Transverse colon (tissue), 4 donors: ENCODE results near the gene ANKRD1. TPM values are rescaled to one million over a fixed set of nuclear protein-coding genes. Genes with fewer than 3 reads are reported as not detected.
A peak's percentile ranks its signal among the peaks of the same experiment; 100 is the strongest.

ENCODE experiments used
- DNase-seq: peaks from one replicate; pipeline ENCODE4 v3.0.0-alpha.2; 2019
- H3K27ac ChIP-seq, 4 donors: fragments of 200-600 bp; sonication (generic); 2 replicates each; pipeline ENCODE4 v1.5.1; 2016 to 2018; ENCODE audit warnings: inconsistent platforms in 4 of 4
- H3K27me3 ChIP-seq: fragments of 200-600 bp; sonication (generic); 2 replicates; pipeline ENCODE4 v1.5.1; 2017; ENCODE audit warnings: inconsistent platforms
- H3K36me3 ChIP-seq, 4 donors: fragments of 200-600 bp; sonication (generic); 2 replicates each; pipeline ENCODE4 v1.5.1; 2017 to 2019; ENCODE audit warnings: inconsistent platforms in 4 of 4
- H3K4me1 ChIP-seq, 4 donors: fragments of 200-600 bp; sonication (generic); 2 replicates each; pipeline ENCODE4 v1.5.1; 2017 to 2020; ENCODE audit warnings: inconsistent platforms in 4 of 4
- H3K4me3 ChIP-seq, 4 donors: fragments of 200-600 bp; sonication (generic); 1 replicate in 1 of 4; 2 replicates in 3 of 4; pipeline versions ENCODE4 v1.5.1 to v1.6.1; 2017 to 2019; ENCODE audit warnings: inconsistent platforms in 4 of 4
- H3K9me3 ChIP-seq, 2 donors: fragments of 200-600 bp; sonication (generic); 2 replicates each; pipeline ENCODE4 v1.5.1; 2017 to 2019; ENCODE audit warnings: inconsistent platforms in 2 of 2
- CTCF ChIP-seq, 5 experiments: fragments of 200-600 bp in 3 of 5; fragments of 450-650 bp in 2 of 5; sonication (generic) in 3 of 5; IDR thresholded peaks; 1 replicate in 2 of 5; 2 replicates in 3 of 5; pipeline ENCODE4 v1.5.1; 2016 to 2017; ENCODE audit warnings: antibody characterized with exemption in 5 of 5, inconsistent platforms in 3 of 5, mild to moderate bottlenecking in 2 of 5, moderate library complexity in 1 of 5
- EP300 ChIP-seq: sonication (generic); formaldehyde crosslinking; IDR thresholded peaks from one replicate; pipeline ENCODE4 v1.6.1; 2017; ENCODE audit warnings: antibody characterized with exemption, low read depth
- POLR2A ChIP-seq: fragments of 450-650 bp; IDR thresholded peaks from one replicate; pipeline ENCODE4 v1.6.1; 2016; ENCODE audit warnings: antibody characterized with exemption, mild to moderate bottlenecking, moderate library complexity
- POLR2AphosphoS5 ChIP-seq, 3 donors: sonication (generic); formaldehyde crosslinking; IDR thresholded peaks; one replicate each; pipeline ENCODE4 v1.6.1; 2016; ENCODE audit warnings: antibody characterized with exemption in 3 of 3
- WGBS, 2 donors: methylation state at CpG; one replicate each; pipeline ENCODE4 v1.1.5; 2018; ENCODE audit warnings: low coverage in 1 of 2; 5-methylcytosine and 5-hydroxymethylcytosine counted together
- in situ Hi-C, 4 donors: fragments of 200-750 bp; cut with MboI; loops; one replicate each; pipeline versions ENCODE4 v1.15.0 to v1.15.1; 2017; ENCODE audit warnings: low sequenced_read_pairs in 3 of 4, low pct_ligation_motif_present in 1 of 4, low pct_unique_long_range_greater_than_20kb in 1 of 4
- intact Hi-C: fragments of 100-400 bp; cut with DNase I; formaldehyde crosslinking; loops from one replicate; pipeline ENCODE4 v1.15.1; 2023; ENCODE audit warnings: low total_unique reads
- small RNA-seq, 4 donors: library from RNA; depleted of rRNA; stranded (forward); fragments of <200 nt; gene quantifications; one replicate each; pipeline ENCODE3, GENCODE V24; 2016
- total RNA-seq, 4 donors: library from RNA; depleted of rRNA; stranded (reverse); fragments of >200 nt; gene quantifications; one replicate each; pipeline ENCODE4 v1.1.0, GENCODE V29; 2016

The ANKRD1 gene
- total RNA-seq, 4 donors from 2014 or later, result not detected

- DNase-seq, result no peak
- in situ Hi-C loops, result loop anchor here in 1 of 4 donors (25.0 kb wide), 1 partner anchor 1054 kb away; no protein-coding TSS in a partner anchor
- H3K4me1 ChIP-seq, result peaks cover 0 to under 1% (median 0%) of the 10 kb centered on the region in 4 donors
- H3K36me3 ChIP-seq, result no peaks in the 10 kb centered on the region
- 86 to 89% methylated on average over 2 to 4 of the region's 4 CpGs for WGBS, 2 donors
- no peak overlapping the region for H3K27ac ChIP-seq
- intact Hi-C loops, result no loop called here
- peaks cover 0 to 7% of the 10 kb centered on the region in 2 donors for H3K9me3 ChIP-seq
- no peak overlapping the region for H3K4me3 ChIP-seq
- TF ChIP-seq POLR2A, result no peak
- TF ChIP-seq EP300, result no peak
- TF ChIP-seq CTCF (IDR thresholded peaks at IDR 0.05), result no peak
- TF ChIP-seq POLR2AphosphoS5 (IDR thresholded peaks at IDR 0.05), result no peak
- peaks cover 46% of the 10 kb centered on the region for H3K27me3 ChIP-seq
These were observed 54.8 kb downstream of the ANKRD1 start for GRCh38 chr10:90866050-90866598.

GRCh38 chr10:90865401-90865800, 55.5 kb downstream of the ANKRD1 start:
- no peak overlapping the region for H3K27ac ChIP-seq
- H3K4me3 ChIP-seq, result no peak overlapping the region
- peaks cover 46% of the 10 kb centered on the region for H3K27me3 ChIP-seq
- intact Hi-C loops, result no loop called here
- no peak for DNase-seq
- H3K4me1 ChIP-seq, result no peaks in the 10 kb centered on the region
- in situ Hi-C loops, result loop anchor here in 1 of 4 donors (25.0 kb wide), 1 partner anchor 1053 kb away; no protein-coding TSS in a partner anchor
- TF ChIP-seq CTCF (IDR thresholded peaks at IDR 0.05), result no peak
- TF ChIP-seq EP300, result no peak
- no peak for TF ChIP-seq POLR2A
- TF ChIP-seq POLR2AphosphoS5 (IDR thresholded peaks at IDR 0.05), result no peak
- H3K36me3 ChIP-seq, result no peaks in the 10 kb centered on the region
- WGBS, 2 donors, result 29 to 34% methylated on average over 3 of the region's 3 CpGs
- peaks cover 0 to 7% of the 10 kb centered on the region in 2 donors for H3K9me3 ChIP-seq

GRCh38 chr10:90862908-90863514, 57.9 kb downstream of the ANKRD1 start:
- H3K4me3 ChIP-seq, result no peak overlapping the region
- WGBS, 2 donors, result 0 to 33% methylated on average over 1 to 2 of the region's 2 CpGs
- TF ChIP-seq POLR2A (no peak), CTCF (IDR thresholded peaks at IDR 0.05) (peak; percentile 25 to 44 (median 37))
- in situ Hi-C loops, result loop anchor here in 1 of 4 donors (25.0 kb wide), 1 partner anchor 1051 kb away; no protein-coding TSS in a partner anchor
- intact Hi-C loops, result no loop called here
- H3K4me1 ChIP-seq, result peaks cover 0 to 5% (median 2%) of the 10 kb centered on the region in 4 donors
- no peaks in the 10 kb centered on the region for H3K36me3 ChIP-seq
- no peak overlapping the region for H3K27ac ChIP-seq
- DNase-seq, result no peak
- peaks cover 60% of the 10 kb centered on the region for H3K27me3 ChIP-seq
- H3K9me3 ChIP-seq, result no peaks in the 10 kb centered on the region

Small RNA genes lying within 50 kb of the gene (small RNA-seq; reads per million reads assigned to genes)
- gene RF00019, result 0 reads per million in 4 donors
- gene RNU6-740P, result 0 reads per million in 4 donors

Other genes starting within 250 kb of the ANKRD1 start
- 1 to 10 TPM in 1 of 4 donors, under 1 TPM in 1, not detected in 2; 0.55 to 1.3 TPM for gene HTR7, start 63.0 kb downstream of the ANKRD1 start, total RNA-seq
- 10 to 100 TPM in 3 of 4 donors, 1 to 10 TPM in 1; 4.6 to 48.3 (median 18.7) TPM for gene RPP30, start 49.1 kb downstream of the ANKRD1 start, total RNA-seq